NCI-H1694 (cell line): Measurements from ENCODE around the gene RFX7.
A peak's percentile ranks its signal among the peaks of the same experiment; 100 is the strongest.

ENCODE experiments used
- DNase-seq: peaks from one replicate; lab custom pipeline; 2025; lab: John Stamatoyannopoulos, UW

Gene RFX7

DNA sequence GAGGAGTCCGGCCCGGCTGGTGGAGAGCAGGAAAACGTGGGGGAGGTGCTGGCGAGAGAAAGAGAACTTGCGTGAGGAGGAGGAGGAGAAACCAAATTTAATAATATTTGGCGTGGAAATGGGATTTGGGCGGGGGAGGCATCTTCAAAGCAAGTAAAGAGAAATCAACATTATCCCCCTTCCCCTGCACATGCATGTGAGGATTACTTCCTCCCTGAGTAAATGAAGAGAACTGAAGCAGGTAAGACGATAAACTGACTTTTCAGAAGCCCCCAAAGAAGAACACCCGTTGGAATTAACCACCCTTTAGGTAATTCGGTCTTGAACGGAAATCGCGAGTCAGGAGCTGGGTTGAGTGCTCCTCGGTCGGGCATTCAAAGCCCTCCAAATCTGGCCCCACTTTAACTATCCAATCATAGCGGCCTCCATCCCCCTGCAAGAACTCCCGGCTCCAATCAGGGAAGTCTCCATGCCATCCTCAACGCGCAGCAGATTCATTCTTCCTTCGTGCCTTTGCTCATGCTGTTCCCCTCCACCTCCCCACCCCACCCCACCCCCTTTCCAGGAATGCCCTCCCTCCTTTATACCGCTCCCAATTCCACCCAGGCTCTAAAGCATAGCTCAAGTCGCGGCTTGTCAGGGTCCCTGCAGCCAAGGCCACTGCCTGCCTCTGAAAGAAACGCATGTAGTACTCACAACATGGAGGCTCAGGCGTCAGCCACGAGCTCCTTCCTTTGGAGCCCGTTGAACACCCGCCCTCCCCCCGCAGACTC is 545 bp upstream of the RFX7 start:
- DNase-seq: peak; percentile 78

DNA sequence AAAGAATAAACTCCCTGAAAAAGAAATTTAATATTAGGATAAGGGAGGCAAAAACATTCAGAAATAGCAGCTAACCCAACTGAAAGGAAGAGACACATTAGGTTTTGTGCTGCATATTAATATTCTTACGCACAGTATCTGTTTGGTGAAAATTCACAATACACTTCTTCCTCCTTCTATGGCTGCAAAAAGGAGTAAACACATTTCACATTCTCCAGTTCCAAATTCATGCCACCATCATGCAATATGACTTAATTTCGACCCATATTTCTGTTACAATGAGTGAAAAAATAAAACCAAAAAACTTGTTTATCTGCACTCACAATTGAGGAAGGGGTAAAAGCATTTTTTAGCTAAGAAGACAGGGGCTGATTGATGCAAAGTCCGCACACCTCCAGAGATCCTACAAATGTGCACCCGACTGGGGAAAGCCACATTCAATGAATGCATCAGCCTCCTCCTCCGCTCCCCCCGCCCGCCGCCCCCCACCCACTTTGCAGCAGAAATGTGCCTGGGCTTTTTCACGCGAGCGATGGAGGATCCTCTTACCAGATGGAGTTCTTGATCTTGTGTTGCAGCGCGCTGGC is 1.0 kb downstream of the RFX7 start:
- no peak for DNase-seq

DNA sequence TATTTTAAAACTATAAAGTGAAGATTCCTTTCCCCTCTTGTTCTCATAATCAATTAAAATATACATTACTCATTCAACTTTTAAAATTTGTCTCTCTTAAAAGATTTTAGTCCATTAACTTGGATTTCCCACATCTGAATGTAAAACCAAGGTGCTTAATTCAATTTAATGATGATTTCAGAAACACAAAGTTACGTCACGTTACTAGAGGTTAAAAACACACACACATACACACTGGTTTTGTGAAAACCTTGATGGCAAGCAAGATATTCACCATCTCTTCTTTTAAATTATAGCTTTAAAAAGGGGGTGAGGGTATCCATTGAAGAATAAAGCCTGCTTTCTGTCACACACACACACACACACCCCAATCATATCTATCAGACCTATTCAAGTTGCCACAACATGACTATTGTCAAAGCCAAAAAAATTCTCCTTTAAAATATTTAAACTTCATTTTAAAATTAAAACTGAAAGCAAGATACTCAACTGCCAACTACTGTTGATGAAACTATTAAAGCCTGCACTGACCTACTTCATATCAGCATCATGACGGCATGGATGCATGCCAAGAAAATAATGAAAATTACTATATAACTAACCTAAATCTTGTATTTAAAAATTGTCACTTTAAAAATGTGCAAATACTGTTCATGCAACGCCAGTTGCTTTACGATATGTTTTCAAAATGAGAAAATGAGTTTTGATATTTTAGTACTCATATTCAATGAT is 2.1 kb downstream of the RFX7 start:
- no peak for DNase-seq

DNA sequence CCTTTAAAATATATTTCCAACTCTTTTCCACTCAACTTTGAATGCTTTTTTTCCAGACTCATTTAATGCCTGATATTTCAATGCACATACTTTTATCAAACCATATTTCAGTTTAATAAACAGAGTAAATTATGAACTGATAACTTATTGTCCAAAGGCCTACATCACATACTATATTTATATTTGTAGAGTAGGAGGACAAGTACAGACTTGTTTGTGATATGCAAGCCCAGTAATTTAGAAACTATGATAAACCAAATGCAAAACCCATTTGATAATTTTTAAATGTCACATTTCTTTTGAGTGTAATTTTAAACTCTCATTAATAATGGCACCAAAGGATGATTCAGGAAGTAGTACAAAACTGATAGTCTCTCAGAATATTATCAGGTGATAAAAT is 3.3 kb downstream of the RFX7 start:
- no peak for DNase-seq

DNA sequence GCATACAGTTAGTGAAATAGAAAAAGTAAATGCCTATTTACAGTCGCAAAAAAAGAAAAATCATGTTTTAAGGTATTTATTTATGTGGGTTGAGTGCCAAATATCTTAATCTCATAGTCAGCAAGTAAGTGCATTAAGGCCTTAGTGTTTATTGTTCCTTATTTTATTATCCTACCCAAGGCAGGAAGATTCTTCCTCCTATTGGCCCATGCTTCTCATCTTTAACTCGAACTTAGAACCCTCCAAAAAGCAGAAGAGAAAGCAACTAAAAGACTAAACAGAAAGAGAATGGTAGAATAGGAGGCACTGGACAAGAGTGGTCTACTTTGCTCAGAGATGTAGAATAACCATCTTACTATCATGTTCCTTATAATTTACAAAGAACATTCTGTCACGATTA is 7.5 kb downstream of the RFX7 start:
- DNase-seq: no peak

DNA sequence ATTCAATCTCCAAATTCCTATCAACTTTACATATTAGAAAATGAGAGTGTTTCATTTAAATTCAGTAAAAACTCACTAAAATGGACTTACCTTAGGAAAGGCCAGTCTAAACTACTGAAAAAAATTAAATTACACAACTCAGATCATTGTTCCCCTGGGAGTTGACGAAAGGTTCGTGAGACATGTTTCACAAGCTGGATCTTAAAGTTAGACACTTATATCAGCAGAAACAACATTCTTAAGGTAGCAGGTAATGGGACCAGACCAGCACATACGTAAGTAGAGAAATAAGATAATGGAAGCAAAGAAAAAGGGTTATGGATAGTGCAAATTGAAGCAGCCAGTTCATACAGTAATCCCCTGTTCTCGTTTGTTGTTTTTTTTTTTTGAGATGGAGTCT is 8.9 kb downstream of the RFX7 start:
- DNase-seq: no peak

DNA sequence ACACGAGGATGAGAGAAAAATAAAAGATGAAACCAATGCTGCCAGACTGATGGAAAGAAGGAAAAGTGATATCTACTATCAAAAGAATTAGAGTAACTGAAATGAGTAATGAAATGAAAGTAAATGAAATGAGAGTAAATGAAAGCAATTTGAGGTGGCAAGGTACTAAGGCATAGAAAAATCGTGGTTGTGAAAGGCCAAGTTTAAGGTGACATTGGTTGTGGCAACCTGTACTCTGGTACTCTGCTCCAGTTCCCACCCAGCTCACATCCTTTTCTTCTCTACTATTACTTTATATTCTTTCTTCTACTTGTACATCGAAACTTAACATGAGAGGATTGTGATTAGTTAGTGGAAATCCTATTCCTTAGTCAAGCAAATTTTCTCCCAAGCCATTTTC is 10.1 kb downstream of the RFX7 start:
- no peak for DNase-seq

DNA sequence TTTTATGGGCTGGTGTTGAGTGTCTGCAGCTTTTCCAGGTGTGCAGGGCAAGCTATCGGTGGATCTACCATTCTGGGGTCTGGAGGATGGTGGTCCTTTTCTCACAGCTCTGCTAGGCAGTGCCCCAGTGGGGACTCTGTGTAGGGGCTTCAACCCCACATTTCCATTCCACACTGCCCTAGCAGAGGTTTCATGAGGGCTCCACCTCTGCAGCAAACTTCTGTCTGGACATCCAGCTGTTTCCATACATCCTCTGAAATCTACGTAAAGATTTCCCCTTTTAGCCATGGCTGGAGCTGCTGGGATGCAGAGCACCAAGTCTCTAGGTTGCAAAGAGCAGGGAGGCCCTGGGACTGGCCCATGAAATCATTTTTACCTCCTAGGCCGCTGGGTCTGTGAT is 11.6 kb downstream of the RFX7 start:
- no peak for DNase-seq

DNA sequence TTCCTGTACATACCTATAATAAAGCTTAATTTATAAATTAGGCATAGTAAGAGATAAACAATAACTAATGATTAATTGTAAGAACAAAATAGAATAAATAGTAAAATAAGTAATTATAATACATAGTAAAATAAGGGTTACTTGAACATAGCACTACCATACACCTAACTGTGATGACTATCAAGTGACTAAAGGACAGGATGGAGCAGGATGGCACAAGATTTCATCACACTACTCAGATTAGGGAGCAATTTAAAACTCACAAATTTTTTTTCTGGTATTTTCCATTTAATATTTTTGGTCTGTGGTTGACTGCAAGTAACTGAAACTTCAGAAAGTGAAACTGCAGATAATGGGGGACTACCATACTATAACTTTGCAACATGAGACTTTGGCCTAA is 14.8 kb downstream of the RFX7 start:
- DNase-seq: no peak

DNA sequence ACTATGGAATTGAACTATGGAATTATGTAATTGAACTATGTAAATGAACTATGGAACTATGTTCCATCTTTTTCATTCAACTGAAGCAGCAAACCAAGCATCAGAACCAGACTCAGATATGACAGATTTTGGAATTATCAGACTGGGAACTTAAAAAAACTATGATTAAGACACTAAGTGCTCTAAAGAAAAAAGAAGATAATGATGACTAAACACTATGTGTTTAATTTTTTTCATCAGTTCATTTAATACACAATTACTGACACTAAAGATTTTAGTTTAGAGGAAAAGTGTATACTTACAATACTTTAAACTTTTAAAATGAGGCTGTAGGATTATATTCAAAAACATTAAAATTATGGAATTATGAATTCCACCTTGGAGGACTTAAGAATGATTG is 15.3 kb downstream of the RFX7 start:
- no peak for DNase-seq

DNA sequence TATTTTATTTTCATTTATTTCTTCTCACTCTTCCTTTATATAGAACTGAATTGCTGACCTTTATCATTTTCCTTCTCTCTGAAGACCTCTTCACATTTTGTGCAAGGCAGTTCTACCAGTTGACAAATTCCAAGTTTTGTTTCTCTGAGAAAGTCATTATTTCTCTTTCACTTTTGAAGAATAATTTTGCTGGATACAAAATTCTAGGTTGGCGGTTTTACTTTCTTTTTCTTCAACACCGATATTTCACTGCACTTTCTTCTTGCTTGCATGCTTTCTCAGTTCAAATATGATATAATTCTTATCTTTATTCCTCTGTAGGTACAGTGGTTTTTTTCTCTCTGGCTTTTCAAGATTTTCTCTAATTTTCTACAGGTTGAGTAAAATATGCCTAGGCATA is 15.9 kb downstream of the RFX7 start:
- no peak for DNase-seq

DNA sequence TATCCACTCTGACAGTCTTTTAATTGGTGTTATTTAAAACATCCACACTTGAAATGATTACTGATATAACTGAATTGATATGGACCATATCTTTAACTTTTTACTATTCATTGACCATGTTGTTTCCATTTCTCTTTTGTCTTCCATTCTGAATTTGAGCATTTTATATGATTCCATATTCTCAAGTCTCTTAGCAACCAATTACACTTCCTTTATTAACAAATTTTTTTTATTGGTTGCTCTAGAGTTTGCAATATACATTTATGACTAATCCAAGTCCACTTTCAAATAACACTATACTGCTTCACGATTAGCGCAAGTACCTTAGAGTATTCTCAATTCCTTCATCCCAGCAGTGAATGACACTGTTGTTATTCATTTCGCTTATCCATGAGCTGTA is 16.4 kb downstream of the RFX7 start:
- DNase-seq: no peak

DNA sequence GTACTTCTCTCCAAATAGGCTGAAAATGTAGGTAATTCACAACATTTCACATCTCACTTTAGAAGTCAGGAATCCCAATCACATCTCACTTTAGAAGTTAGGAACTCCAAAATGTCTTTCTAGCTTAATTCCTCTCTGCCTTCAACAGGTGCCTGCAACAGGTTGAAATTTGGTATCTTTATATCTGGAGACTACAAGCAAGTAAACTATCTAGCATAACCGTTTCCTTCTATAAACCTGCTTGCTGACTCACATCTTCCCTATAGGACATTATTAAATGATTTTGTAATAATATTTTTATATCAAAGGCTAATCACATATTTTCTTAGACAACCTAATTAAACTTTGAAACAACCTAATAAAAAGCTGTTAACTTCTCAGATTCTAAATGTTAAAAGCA is 18.2 kb downstream of the RFX7 start:
- DNase-seq: no peak

DNA sequence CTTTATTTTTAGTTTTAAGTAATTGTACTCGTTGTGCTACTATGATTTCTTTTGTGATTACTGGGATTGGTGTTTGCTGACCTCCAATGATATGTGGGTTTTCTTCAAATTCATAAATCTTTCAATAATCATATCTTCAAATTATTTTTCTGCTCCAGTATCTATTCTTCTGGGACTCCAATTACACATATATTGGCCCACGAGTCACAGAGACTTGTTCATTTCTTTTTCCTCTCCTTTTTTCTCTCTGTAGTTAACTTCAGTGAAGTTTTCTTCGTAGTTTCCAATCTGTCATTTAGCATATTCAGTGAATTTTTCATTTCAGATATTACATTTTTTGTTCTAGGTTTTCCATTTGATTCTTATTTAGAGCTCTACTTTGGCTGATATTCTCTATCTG is 21.4 kb downstream of the RFX7 start:
- DNase-seq: no peak

DNA sequence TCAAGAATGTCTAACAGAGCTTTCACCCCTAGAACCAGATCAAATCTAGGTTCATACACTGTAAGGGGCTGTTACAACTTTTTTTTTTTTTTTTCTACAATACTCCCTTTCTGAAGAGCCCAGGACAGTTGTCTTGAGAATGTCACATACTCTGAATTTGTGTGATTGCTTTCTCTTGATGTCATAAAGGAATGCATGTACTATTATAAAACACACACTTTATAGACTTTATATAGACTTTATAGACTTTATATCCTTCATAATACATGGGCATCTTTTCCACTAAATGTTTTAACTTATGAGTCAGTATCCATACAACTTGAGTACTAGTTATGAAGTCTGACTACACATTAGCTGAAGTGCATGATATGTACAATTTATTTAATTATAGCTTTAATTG is 26.3 kb downstream of the RFX7 start:
- no peak for DNase-seq

DNA sequence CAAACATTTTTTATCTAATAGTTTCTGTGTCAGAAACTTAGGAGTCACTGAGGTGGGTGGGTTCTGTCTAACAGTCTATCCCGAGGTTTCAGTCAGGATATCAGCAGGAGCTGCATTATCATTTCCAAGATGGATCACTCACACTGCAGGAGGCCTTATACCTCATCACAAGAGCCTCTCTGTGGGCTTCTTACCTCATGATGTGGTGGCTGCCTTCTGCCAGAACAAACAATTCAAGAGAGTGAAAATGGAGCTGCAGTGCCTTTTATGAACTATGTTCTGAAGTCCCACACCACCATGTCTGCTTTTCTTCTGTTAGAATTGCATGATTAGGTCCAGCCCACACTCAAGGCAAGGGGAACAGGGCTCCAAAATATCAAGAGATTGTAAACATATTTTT is 27.9 kb downstream of the RFX7 start:
- DNase-seq: no peak

DNA sequence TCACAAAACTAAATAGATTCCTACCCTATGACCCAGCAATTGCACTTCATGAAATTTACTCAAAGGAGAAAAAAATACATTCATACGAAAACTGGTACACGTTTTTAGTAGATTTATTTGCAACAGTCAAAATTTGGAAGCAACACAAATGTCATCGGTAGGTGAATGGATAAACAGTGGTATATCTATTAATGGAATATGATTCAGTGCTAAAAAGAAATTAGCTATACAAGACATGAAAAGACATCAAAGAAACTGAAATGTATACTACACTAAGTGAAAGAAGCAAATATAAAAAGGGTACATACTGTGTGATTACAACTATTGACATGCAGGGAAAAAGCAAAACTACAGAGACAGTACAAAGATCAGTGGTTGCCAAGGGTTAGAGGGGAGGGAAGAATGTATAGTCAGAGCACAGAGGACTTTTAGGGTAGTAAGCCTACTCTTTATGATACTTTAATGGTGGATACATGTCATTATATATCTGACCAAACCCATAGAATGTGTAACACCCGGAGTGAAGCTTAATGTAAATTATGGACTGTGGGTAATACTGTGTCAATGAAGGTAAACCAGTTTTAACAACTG is 31.6 kb downstream of the RFX7 start:
- DNase-seq: no peak

DNA sequence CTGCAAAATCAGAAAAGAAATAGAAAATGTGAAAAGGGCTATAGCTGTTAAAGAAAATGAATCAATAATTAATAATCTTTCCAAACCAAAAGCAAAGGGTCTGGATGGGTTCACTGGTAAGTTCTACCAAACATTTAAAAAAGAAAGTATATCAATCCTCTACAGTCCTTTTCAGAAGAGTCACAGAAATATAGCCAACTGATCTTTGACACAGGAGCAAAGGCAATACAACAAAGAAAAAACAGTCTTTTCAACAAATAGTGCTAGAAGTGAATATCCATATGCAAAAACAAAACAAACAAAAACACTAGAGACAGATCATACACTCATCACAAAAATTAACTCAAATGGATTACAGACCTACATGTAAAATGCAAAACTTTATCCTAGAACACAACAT is 32.6 kb downstream of the RFX7 start:
- no peak for DNase-seq

DNA sequence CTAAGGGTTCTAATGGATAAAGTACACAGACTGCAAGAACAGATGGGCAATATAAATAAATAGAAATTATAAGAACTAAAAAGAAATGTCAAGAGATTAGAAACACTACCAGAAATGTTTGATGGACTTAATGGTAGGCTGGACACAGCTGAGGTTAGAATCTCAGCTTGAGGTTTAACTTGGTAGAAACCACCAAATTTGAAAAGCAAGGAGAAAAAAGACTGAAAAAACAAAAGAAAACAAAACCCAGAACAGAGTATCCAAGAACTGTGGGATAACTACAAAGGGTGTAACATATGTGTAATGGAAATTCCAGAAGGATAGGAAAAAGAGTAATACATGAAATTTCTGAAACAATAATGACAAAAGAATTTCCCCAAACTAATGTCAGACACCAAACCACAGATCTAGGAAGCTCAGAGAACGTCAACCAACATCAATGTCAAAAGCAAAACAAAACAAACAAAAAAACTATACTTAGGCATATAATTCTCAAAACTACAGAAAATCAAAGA is 35.0 kb downstream of the RFX7 start:
- DNase-seq: no peak

DNA sequence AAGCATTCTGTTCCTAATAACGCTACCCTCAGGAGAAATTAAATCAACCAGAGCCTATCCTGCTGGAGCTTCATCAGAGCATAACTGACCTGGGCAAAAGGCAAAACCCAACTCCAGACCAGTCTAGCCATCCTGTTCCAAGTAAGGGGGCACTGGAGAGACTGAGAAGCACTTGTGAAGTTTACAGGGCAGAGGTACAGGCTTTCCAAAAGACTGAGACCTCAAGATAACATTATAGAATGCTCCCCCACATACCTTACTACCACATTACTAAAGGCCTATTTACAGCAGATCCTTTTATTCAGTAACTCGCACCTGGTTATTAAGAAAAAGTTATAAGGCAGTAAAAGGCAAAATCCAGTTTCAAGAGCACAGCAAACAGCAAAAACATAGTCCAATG is 35.5 kb downstream of the RFX7 start:
- DNase-seq: no peak

DNA sequence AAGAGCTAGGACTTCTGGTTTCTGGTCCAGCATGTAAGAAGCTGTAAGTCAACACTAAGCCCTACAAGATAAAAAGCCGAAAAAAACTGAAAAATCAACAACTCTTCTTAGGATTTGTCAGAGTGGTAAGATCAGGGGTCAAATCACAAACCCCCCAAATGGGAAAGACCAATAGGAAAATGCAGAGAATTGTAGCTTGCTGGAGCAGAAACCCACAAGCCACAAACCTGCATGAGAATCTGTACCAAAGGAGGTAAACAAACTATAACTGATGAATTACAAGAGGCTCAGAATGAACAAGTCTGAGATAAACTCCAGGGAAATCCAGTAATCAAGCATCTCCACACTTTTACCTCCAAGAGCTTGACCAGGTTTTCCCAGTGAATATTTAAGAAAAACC is 36.0 kb downstream of the RFX7 start:
- DNase-seq: no peak

DNA sequence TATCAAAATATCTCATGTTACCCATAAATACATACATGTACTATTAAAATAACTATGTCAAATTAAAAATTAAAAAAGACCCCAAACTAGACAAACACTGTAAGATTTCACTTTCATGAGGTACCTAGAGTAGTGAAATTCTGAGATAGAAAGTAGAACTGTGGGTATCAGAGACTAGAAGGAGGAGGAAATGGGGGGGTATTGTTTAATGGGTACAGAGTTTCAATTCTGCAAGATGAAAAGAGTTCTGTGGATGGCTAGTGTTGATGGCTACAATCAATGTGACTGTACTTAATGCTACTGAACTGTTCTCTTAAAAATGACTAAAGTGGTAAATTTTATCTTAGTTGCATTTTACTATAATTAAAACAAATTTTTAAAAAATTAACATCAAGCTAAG is 36.6 kb downstream of the RFX7 start:
- no peak for DNase-seq
